ENCODE measurements around the gene TMEM270. TPM values are rescaled to one million over a fixed set of nuclear protein-coding genes. Genes with fewer than 3 reads are reported as not detected.
"Not testable (repeated sequence)": the region's sequence is repeated elsewhere in the genome, so short reads cannot be mapped to it uniquely, and the experiment has no call there.

Gene TMEM270
- total RNA-seq, 1 donor from 2014 or later: not detected

GRCh38 chr7:73831834-73832651 lies 28.9 kb upstream of the TMEM270 start:
- intact Hi-C loops (cut with micrococcal nuclease): no loop called here

GRCh38 chr7:73832806-73833205 lies 28.2 kb upstream of the TMEM270 start:
- intact Hi-C loops (cut with micrococcal nuclease): no loop called here

GRCh38 chr7:73833251-73833919 lies 27.6 kb upstream of the TMEM270 start:
- intact Hi-C loops (cut with micrococcal nuclease): no loop called here

GRCh38 chr7:73834626-73835191 lies 26.2 kb upstream of the TMEM270 start:
- intact Hi-C loops (cut with micrococcal nuclease): no loop called here

GRCh38 chr7:73837167-73837566 lies 23.8 kb upstream of the TMEM270 start:
- intact Hi-C loops (cut with micrococcal nuclease): not testable (repeated sequence)

GRCh38 chr7:73838642-73839041 lies 22.3 kb upstream of the TMEM270 start:
- intact Hi-C loops (cut with micrococcal nuclease): no loop called here

GRCh38 chr7:73839290-73839689 lies 21.7 kb upstream of the TMEM270 start:
- intact Hi-C loops (cut with micrococcal nuclease): no loop called here

GRCh38 chr7:73839743-73840714 lies 20.9 kb upstream of the TMEM270 start:
- intact Hi-C loops (cut with micrococcal nuclease): loop anchor here (5.0 kb wide), 1 partner anchor 337 kb away; no protein-coding TSS in a partner anchor

GRCh38 chr7:73840715-73841379 lies 20.1 kb upstream of the TMEM270 start:
- intact Hi-C loops (cut with micrococcal nuclease): loop anchor here (5.0 kb wide), 1 partner anchor 336 kb away; no protein-coding TSS in a partner anchor

- intact Hi-C loops (cut with micrococcal nuclease): loop anchor here (1.0 to 5.0 kb wide), 8 partner anchors 10 to 336 kb away; partner anchors contain the start of genes ABHD11, BUD23, DNAJC30 and LIMK1
Measured at GRCh38 chr7:73841689-73842066, 19.3 kb upstream of the TMEM270 start.

- intact Hi-C loops (cut with micrococcal nuclease): loop anchor here (1.0 to 5.0 kb wide), 8 partner anchors 9 to 335 kb away; partner anchors contain the start of genes ABHD11, BUD23, DNAJC30 and LIMK1
Measured at GRCh38 chr7:73842067-73842976, 18.6 kb upstream of the TMEM270 start, which contains the start of gene METTL27. METTL27 (minus strand) TSS chr7:73842516; CDS start chr7:73842140, 376 bp downstream.

GRCh38 chr7:73844131-73844547 lies 16.8 kb upstream of the TMEM270 start:
- intact Hi-C loops (cut with micrococcal nuclease): loop anchor here (5.0 kb wide), 1 partner anchor 333 kb away; no protein-coding TSS in a partner anchor

GRCh38 chr7:73844848-73845460 lies 16.0 kb upstream of the TMEM270 start:
- intact Hi-C loops (cut with micrococcal nuclease): loop anchor here (5.0 kb wide), 1 partner anchor 332 kb away; no protein-coding TSS in a partner anchor

- intact Hi-C loops (cut with micrococcal nuclease): not testable (repeated sequence)
Measured at GRCh38 chr7:73845701-73846195, 15.2 kb upstream of the TMEM270 start.

GRCh38 chr7:73847941-73848723 lies 12.8 kb upstream of the TMEM270 start:
- intact Hi-C loops (cut with micrococcal nuclease): no loop called here

- intact Hi-C loops (cut with micrococcal nuclease): loop anchor here (1.0 kb wide), 2 partner anchors 8 to 39 kb away; partner anchors contain the start of gene METTL27
Measured at GRCh38 chr7:73850781-73851207, 10.2 kb upstream of the TMEM270 start.

All from T-helper 1 cell treated with Interleukin-12 subunit alpha and Interleukin-12 subunit beta and Interleukin-4 antibody, amounts not matched to agents 30 ng/mL and 1 ng/mL, for 36 hours (primary cell).